Left hindlimb (tissue), 1 donor: Measurements from ENCODE around the gene NAGPA.
"Not testable (repeated sequence)": the region's sequence is repeated elsewhere in the genome, so short reads cannot be mapped to it uniquely, and the experiment has no call there.

Source experiments
- DNase-seq: peaks from one replicate; pipeline ENCODE4 v3.0.0-alpha.2; 2018

The NAGPA gene, protein sequence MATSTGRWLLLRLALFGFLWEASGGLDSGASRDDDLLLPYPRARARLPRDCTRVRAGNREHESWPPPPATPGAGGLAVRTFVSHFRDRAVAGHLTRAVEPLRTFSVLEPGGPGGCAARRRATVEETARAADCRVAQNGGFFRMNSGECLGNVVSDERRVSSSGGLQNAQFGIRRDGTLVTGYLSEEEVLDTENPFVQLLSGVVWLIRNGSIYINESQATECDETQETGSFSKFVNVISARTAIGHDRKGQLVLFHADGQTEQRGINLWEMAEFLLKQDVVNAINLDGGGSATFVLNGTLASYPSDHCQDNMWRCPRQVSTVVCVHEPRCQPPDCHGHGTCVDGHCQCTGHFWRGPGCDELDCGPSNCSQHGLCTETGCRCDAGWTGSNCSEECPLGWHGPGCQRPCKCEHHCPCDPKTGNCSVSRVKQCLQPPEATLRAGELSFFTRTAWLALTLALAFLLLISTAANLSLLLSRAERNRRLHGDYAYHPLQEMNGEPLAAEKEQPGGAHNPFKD

DNA sequence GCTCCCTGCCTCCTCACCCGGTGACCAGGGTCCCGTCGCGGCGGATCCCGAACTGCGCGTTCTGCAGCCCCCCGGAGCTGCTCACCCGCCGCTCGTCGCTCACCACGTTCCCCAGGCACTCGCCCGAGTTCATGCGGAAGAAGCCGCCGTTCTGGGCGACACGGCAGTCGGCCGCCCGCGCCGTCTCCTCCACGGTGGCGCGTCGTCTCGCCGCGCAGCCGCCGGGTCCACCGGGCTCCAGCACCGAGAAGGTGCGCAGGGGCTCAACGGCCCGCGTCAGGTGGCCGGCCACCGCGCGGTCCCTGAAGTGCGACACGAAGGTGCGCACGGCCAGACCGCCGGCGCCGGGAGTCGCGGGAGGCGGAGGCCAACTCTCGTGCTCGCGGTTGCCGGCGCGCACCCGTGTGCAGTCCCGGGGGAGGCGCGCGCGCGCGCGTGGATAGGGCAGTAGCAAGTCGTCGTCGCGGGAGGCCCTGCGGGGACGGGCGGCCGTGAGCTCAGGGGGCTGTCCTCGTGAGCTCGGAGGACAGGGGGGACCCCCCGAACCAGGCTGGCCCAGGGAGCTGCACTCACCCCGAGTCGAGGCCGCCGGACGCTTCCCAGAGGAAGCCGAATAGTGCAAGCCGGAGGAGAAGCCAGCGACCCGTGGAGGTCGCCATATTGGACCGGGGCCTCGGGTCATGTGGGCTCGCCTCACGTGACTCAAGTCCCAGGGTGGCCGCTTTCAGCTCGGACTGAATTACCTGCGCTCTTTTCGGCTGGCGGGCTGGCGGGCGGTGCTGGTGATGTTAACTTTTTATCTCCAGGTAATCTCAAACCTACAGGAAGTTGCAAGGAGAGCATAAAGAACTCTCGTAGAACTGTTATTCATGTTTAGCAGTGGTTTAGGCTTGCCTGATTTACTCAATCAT, at the start of gene NAGPA:
Gene NAGPA, minus strand, starts transcription at position 680 of the 911 bp plus-strand sequence. Its CDS starts 21 bp downstream, at position 659.
- peak; percentile 90 for DNase-seq

DNA sequence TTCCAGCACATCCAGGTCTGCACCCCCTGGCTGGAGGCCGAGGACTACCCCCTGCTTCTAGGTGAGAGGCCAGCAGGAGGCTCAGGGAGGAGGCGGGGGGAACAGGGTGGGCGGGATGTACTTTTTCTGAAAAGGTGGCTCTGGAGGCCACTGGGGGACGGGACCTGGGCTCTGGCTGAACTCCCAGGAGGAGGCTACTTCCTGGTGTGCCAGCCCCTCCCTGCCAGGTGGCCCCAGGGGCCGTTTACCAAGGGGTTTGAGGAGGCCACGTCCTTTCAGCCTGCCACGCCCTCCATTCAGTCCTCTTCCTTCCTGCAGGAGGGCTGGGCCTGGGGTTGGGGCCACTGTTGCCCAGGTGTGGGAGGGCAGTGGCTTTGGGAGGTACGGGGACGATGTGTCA, 47.3 kb upstream of the NAGPA start:
- peak; percentile 27 for DNase-seq

DNA sequence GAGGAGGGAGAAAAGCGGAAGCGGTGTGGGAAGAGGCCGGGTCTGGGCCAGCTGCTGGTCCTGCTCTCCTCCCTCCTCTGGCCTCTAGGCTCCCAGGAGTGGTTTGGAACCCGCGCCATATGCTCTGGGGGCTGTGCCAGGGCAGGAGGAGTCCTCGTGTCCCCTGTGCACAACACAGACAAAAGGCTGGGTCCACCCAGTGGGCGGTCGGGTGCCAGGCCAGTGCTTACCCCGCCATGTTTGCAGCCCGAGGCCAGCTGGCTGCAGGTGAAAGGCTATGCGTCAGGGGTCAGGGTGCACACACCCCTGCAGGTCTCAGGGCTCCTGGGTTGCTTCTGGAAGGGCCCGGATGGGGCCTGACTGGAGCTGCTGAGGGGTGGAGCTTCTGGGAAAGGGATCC, 46.7 kb upstream of the NAGPA start:
- not testable (repeated sequence) for DNase-seq

DNA sequence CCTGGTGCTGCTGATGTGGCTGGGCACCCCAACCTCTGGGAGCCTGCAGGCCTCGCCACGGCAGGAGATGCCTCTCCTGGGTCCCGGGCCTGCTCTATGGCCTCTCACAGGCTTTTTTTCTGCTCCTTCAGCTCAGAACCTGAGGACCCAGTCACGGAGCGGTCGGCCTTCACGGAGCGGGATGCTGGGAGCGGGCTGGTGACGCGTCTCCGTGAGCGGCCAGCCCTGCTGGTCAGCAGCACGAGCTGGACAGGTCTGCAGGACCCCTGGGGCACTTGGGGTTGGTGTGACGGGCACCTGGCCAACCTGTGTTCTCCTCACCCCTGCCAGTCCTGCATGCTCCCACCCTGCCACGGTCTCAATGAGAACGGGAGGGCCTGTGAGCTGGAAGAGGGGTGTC, 44.9 kb upstream of the NAGPA start:
- peak; percentile 16 for DNase-seq

DNA sequence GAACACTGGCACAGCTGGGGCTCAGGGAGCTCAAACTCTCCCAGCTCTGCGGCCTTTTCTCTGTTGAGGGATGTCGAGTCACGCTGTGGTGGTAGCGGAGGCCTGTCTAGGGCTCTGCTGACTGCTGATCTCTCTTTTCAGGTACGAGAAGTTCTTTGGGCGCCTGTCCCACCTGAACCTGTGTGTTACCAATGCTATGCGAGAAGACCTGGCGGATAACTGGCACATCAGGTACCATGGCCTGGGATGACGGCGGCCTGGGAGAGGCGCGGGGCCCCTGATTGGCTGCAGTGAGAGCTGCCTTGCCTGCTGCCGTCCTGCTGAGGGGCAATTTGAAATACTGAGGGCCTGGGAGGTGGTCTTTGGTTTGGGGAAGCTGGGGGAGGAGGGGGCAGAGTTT, 43.6 kb upstream of the NAGPA start:
- DNase-seq: peak; percentile 8

DNA sequence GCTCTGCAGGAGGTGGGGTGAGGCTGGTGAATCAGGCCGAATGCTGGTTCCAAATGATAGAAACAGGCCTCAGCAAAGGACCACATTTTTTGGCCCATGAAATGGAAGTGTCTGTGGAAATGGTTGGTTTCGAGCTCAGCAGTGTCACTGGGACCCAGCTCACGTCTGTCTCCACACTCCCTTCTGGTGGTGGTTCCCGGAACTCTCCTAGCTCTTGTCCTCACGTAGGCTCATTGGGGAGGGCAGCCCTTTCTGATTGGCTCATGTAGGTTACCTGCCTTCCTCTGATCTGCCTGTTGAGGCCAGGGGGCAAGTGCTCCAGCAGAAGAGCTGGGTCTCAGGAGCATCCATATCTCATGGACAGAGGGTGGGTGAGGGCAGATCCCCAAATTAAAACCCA, 41.9 kb upstream of the NAGPA start:
- DNase-seq: peak; percentile 19

DNA sequence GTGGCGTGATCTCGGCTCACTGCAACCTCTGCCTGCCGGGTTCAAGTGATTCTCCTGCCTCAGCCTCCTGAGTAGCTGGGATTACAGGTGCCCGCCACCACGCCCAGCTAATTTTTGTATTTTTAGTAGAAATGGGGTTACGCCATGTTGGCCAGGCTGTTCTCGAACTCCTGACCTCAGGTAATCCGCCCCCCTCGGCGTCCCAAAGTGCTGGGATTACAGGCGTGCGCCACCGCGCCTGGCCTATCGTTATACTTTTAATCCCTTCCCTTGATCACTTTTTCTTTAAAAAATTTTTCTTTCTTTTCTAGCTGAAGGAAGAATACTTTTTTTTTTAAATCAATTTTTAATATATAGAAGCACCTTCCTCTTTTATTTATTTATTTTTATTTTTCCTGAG, 40.0 kb upstream of the NAGPA start:
- DNase-seq: peak; percentile 6

DNA sequence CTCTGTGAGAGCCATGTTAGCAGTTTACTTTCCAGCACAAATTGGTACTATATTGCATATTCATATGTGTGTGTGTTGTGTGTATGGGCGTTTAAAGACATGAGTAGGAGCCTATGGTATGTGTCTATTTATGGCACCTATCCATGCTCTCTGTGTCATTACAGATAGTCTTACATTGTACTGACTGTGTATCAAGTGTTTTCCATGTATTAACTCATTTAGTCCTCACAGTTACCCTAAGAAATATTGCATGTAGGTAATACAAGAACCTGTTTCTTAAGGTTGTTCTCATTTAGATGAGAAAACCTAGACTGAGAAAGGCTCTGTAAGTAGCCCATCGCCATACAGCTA, 39.5 kb upstream of the NAGPA start:
- no peak for DNase-seq

DNA sequence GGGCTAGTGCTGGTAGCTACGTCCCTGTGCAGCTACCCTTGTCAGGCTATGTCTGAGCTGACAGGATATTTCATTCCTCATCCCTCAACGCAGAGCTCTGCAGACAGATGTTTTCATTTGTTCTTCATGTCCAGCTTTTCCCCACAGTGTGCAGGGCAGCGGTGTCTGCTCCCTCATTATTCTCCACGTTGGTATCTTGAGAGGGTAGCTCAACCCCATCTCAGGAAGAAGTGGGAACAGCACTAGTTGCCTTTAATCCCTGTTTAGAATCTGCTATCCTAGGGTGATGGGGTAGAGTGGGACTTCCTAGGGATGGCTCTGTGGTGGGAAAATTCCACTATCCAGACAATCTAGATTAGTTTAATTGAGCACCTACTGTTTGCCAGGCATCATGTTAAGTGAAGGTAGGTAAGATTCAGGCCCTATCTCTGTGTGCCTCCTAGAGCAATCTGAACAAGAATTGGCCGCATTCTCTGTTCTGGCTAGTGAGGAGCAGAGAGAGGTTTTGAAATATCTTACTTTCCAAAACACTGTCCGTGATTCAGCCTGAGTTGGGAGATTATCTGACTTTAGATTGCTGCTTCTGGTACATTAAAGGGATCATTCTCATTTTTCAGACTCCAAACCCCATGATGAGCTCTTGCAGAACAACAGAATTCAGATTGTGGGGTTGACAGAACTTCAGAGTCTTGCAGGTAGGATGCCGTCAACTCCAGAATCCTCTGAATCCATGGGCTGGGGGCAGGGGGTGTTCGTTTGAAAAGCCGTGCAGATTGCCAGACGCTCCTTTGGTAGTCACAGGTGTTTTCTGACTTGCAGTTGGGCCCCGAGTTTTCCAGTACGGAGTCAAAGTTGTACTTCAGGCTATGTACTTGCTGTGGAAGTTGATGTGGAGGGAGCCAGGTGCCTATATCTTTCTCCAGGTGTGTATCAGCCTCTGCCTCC, 38.9 kb upstream of the NAGPA start:
- no peak for DNase-seq

DNA sequence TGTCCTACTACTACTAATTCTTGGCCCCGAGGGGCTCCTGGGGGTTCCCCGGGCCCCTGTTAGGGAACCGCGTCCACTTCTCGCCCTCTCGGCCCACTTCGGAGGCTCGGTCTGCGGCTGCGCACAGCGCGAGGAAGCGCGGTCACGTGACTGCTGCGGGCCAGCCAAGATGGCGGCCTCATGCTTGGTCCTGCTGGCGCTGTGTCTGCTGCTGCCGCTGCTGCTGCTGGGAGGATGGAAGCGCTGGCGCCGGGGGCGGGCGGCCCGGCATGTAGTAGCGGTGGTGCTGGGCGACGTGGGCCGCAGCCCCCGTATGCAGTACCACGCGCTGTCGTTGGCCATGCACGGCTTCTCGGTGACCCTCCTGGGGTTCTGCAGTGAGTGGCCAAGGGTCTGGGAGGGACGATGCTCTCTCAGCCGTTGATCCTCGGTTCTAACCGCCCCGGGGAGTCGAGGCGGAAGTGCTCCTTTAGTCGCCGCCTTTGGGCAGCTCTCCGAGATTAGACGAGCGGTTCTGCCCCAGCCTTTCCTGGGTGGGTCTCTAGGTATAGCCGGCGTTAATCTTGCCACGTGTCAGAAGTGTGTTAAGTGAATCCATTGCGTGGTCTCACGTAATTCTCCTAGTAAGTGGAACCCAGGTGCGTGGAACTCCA, 38.1 kb upstream of the NAGPA start, which contains the start of gene ALG1:
Gene ALG1, plus strand, starts transcription at position 163 of the 653 bp plus-strand sequence. Its CDS starts 7 bp downstream, at position 170.
- DNase-seq: peak; percentile 92

DNA sequence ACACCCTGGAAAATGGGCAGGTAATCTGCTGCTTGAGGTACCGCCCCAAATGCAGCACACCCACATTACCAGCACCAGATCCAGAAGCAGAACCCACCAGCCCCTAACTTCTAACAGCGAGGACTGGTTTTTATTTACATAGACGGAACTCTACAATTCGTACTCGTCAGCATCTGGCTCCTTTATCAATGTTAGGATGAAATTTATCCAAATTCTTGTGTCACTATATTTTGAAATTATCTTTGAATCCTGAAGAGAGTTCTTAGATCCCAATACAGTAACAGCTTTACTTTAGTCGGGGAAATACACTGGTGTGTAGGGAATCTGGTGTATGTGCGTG, 37.6 kb upstream of the NAGPA start:
- no peak for DNase-seq

DNA sequence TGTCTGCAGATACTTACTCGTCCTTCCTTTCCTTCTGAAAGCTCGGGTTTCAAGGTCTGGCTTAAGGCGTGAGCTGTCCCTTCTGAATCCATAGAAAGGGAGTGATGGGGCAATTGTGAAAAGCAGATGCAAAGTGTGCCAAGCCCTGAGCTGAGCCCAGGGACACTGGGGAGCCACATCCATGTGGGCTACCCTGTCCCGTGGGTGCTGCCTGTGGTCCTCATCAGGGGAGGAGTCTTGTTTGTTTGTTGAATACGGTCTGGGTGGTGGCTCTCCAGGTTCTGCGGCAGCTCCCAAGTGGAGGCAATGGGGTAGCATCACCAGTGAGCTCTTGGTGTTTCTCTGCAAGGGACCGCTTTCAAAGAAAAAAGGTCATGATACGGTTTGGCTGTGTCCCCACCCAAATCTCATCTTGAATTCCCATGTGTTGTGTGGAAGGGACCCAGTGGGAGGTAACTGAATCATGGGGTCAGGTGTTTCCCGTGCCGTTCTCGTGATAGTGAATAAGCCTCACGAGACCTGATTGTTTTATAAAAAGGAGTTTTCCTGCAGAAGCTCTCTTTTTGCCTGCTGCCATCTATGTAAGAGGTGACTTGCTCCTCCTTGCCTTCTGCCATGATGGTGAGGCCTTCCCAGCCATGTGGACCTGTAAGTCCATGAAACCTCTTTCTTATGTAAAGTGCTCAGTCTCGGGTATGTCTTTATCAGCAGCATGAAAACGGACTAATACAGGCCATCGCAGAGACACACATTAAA, 36.9 kb upstream of the NAGPA start:
- DNase-seq: no peak

DNA sequence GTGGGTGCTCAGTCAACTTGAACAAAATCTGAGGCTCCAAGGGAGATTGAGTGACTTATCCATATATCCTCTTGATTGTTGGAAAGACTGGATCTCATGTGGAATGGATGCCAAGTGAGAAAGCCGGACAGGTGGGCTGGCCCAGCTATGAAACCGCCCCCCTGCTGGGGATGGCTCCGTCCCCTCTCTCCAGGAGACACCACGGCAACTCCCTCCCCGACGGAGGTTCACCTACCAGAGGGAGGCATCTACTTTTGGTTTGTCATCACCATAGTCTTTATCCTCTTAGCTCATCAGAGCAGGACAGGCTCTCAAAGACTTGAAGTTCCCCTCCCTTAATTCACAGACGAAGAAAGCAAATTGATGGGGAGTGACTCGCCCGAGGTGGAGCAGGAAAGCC, 36.1 kb upstream of the NAGPA start:
- peak; percentile 15 for DNase-seq

DNA sequence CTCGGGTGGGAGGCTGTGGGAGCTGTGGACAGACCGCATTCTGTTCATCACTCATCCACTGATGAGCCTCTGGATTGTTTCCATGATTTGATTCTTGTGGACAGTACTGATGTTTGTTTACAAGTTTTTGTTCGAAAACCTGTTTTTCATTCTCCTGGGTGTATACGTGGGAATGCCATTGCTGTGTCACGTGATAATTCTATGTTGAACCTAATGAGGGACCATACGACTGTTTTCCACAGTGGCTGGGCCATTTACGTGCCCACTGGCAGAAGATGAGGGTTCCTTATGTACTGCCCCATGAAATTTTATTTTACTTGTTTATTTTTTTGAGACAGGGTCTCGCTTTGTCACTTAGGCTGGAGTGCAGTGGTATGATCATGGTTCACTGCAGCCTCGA, 35.3 kb upstream of the NAGPA start:
- no peak for DNase-seq

DNA sequence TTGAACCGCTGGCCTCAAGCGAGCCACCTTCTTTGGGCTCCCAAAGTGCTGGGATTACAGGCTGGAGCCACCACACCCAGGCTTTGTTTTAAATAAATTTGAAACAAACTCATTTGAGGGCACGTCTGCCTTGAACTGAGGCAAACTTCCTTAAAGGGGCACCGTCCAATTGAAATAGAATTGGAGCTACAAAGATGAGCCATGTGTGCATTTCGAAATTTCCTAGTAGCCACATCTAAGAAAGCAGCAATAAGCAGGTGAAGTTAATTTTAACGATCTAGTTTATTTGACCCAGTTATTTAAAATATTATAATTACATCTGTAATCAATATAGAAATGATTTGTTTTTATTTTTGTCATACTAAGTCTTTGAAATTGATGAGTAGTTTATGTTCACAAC, 32.8 kb upstream of the NAGPA start:
- DNase-seq: no peak

DNA sequence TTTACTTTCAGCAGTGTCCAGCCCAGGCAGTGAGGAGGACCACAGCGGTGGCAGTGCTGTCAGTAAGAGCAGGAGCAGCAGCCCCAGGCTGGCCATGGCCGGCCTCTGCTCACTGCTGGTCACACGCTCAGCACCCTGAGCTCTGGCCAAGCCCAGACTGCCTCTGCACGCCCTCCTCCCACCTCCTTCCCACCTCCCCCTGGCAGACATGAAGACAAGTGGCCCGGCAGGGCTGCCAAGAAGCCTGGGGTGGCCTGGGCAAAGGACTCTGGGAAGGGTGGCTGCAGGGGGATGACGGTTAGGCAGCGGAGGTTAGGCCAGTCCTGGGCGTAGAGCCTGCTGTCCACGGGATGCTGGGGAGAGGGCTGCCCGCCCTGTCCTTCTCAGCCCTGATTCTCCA, 32.1 kb upstream of the NAGPA start, which contains the start of gene C16orf89:
Gene C16orf89, minus strand, starts transcription at position 144 of the 400 bp plus-strand sequence. Its CDS starts 48 bp downstream, at position 96.
- peak; percentile 19 for DNase-seq

DNA sequence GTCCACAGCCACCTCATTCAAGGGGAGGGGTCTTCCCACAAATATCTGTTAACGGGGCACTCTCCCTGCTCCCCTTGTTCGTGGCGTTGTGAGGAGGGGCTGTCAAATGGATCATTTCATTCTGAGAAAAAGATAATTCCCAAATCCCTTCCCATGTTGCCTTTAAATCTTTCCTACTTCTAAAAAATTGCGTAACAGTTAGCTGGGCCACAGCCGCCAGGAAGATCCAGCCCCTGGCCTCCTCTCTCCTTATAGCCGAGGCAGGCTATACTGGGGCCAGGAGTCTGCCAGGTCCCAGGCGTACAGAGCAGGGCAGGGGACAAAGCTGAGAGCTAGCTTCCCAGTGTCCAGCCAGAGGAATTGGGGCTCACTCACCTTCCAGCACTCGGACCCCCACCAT, 31.6 kb upstream of the NAGPA start:
- DNase-seq: peak; percentile 10

DNA sequence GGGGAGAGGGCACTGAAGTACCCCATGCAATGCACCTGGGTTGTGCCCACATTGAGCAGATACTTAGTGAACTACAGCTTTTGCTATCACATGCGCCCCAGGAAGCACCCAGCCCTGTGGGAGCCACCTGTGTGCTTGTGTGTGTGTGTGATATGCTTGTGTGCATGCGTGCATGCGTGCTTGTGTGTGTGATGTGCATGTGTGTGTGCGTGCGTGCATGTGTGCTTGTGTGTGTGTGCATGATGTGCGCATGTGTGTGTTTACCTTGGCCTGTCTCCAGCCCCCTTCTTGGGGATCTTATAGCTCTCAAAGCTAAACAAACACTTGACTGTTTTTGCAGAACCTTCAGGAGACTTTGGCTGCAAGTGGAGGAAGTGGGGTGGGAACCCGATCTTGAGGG, 31.2 kb upstream of the NAGPA start:
- DNase-seq: peak; percentile 6

DNA sequence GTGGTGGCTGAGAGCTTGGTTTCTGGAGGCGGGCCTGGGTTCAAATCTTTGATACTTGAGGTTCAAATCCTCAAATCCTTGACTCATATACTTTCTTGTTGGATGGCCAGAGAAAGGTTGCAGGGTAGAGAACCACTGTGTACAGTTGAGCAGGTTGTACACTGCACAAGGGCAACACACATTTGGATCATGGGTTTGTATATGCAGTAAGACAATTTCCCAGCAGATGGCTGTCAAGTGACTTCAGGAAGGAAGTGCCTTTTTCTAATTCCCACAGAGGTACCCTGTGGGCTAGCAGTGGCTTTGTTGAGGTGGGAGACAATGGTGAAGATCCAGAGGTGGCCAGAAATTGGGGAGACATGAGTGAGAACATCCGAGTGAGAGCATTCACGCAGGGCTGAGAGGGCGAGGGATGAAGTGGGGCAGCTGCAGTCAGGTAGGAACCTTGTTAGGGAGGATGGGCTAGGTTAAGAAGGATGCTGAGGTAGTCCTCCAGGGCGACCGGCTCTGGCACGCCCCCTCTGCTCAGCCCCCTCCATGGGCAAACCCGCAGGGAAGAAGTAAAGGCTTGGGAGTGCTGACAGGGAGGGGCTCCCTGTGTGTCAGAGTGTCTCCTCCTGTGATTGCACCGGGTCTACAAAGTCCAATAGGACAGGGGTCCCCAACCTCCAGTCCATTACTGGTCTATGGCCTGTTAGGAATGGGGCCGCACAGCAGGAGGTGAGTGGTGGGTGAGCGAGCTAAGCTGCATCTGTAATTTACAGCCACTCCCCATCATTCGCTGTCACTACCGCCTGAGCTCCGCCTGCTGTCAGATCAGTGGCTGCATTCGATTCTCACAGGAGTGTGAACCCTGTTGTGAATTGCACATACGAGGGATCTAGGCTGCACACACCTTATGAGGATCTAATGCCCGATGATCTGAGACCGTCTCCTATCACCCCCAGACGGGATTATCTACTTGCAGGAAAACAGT, 29.3 kb upstream of the NAGPA start:
- DNase-seq: peak; percentile 10

DNA sequence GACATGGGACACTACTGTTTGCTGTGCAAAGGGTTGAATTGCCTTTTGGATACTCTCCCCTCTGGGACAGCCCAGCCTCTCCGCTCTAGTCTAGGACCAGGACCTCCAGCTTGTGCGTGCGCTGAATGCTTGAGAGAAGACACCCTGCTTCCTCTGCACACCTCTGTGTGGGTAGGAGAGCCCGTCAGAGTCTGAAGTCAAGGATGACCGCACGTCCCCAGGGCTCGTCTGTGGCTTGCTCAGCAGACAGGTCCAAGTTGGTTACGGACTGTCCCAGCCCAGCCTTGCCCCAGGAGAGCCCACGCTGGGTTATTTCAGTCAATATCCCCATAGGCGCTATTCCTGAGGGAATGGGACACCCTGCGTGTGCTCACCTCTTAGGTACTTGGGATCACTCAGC, 28.3 kb upstream of the NAGPA start:
- peak; percentile 24 for DNase-seq
